OCI-LY7 (cell line): ENCODE measurements around the gene INTS1.

Experiments
- CTCF ChIP-seq: fragments of 200-600 bp; sonication (generic); conservative IDR thresholded peaks from 2 replicates; pipeline ENCODE4 v1.5.1; 2014; ENCODE audit warnings: mild to moderate bottlenecking, antibody characterized with exemption, low read length, moderate library complexity, mixed read lengths
- EZH2phosphoT487 ChIP-seq: fragments of 200-600 bp; sonication (generic); IDR thresholded peaks from 2 replicates; pipeline ENCODE4 v1.6.1; 2018; ENCODE audit warnings: low read depth, borderline replicate concordance, mild to moderate bottlenecking, mixed run types, antibody characterized with exemption, low read length, moderate library complexity, mixed read lengths

GRCh38 chr7:1434165-1434718, 69.9 kb downstream of the INTS1 start:
- TF ChIP-seq CTCF = no peak
- TF ChIP-seq EZH2phosphoT487 = no peak
